ENCODE data around the gene LCN12. TPM values are rescaled to one million over a fixed set of nuclear protein-coding genes. Genes with fewer than 3 reads are reported as not detected.

The LCN12 gene
- total RNA-seq, 1 experiment from 2014 or later, result not detected

DNA sequence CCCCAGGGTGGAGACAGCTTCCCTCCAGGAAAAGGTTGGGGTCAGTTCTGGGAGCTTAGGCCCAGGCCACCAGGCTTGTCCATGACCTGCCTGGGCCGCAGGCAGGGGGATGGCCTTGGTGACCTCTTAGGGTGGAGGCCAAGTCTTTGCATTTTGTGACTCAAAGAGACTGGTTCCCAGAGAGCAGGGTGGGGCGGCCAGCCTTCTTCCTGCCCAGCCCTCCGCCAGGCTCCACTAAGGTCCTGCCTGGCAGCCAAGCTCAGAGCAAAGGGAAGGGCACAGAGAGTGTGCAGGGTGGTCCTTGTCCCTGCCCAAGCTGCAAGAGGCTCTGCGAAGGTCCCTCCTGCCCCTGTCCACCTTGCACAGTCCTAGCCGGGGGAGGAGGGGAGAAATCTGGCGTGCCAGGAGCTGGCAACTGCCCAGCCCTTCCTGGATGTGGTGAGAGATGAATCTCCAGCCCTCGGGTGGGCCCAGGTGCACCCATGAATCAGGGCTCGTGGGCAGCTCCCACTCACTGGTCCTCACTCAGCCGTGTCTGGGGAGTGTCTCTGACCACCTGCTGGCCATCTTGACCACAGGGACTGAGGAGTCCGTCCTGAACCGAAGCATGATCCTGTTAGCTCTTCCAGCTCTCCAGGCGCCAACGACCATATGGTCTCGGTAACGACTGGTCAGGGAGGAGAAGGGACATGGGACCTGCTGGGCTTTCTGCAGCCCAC lies 22.9 kb downstream of the LCN12 start:
- no peak for DNase-seq (ENCODE audit: low read depth, low spot score)
- in situ Hi-C loops (cut with HindIII; ENCODE audit: low pct_unique_long_range_greater_than_20kb, low sequenced_read_pairs), result no loop called here

DNA sequence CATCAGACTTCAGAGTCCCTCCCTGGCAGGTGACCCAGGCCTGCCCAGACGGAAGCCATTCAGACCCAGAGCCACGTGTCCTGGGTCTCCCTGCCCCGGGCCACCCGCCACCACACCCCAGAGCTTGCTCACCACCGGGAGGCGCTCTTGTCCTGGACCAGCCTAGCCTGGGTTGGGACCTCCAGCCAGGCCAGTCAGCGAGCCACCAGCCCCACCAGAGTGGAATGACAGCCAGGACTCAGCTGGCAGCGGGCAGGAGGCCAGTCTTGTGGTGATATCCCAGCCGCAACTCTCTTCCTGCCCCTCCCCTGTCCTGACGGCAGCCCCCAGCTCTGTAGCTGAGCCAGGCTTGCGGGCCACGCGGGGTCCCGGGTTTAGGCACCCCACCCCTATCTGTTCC lies 23.6 kb downstream of the LCN12 start:
- in situ Hi-C loops (cut with HindIII; ENCODE audit: low pct_unique_long_range_greater_than_20kb, low sequenced_read_pairs), result no loop called here
- no peak for DNase-seq (ENCODE audit: low read depth, low spot score)

DNA sequence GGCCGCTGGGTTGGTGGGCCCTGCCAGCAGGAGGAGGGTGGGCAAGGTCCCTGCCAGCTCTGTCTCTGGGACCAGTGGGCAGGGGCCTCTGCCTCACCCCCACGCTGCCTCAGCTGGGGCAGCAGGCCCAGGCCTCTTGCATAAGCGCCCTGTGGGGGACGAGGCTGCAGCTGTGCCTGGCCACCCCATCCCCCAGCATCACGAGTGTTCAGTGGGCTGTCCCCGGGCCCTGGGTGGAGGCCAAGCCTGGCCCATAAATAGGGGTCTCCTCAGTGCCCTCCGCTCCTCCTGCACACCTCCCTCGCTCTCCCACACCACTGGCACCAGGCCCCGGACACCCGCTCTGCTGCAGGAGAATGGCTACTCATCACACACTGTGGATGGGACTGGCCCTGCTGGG lies 25.1 kb downstream of the LCN12 start, which contains the start of gene PTGDS:
TSS of gene PTGDS (plus strand) at position 282 of the 400 bp plus-strand sequence. CDS start at position 357, 75 bp downstream.
- in situ Hi-C loops (cut with HindIII; ENCODE audit: low pct_unique_long_range_greater_than_20kb, low sequenced_read_pairs), result no loop called here

DNA sequence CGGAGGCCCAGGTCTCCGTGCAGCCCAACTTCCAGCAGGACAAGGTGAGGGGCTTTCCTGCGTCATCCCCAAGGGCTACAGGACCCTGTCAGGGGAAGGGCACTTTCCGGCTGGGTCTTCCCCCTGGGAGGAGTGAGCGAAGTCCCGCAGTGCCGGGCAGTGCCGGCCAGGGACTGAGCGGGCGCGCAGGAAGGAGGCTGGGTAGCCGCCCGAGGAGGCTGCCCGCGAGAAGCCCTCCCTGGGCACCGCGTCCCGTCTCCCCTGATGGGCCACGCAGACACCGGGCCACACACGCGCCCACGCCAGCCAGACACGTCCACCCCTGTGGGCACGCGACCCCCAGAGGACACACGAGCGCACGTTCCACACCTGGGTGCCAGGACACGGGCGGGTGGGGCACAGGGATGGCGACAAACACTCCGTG lies 25.6 kb downstream of the LCN12 start:
- no peak for DNase-seq (ENCODE audit: low read depth, low spot score)
- in situ Hi-C loops (cut with HindIII; ENCODE audit: low pct_unique_long_range_greater_than_20kb, low sequenced_read_pairs), result no loop called here

More for the DNA sequence above, 25.1 kb downstream of the LCN12 start, which contains the start of gene PTGDS:
- DNase-seq (ENCODE audit: low read depth, low spot score), result no peak

DNA sequence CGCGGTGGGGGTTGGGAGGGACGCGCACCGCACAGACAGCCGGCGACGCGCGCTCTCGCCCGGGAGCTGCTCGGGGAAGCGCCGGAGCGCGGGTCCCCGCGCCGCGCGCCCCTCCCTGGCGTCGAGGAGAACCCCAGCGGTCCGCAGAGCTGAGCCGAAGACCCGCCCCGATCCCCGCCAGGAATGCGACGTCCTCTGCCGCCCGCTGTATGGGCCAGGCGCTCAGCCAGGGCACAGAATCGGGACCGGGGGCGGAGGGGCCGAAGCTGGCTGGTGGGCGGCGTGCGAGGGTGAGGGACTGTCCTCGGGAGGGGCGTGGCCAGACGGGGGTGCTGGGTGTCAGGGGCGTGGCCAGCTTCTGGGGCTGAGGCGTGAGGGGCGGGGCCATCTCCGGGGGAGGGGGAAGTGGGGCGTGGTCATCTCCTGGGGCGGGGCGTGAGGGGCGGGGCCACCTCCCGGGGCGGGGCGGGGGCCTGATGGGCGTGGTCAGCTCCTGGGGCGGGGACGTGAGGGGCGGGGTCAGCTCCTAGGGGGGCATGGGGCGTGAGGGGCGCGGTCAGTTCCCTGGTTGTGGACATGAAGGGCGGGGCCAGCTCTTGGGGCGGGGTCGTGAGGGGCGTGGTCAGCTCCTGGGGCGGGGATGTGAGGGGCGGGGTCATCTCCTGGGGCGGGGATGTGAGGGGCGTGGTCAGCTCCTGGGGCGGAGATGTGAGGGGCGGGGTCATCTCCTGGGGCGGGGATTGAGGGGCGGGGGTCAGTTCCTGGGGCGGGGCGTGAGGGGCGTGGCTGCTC lies 26.2 kb downstream of the LCN12 start:
- in situ Hi-C loops (cut with HindIII; ENCODE audit: low pct_unique_long_range_greater_than_20kb, low sequenced_read_pairs), result no loop called here
- peak; percentile 67 for DNase-seq (ENCODE audit: low read depth, low spot score)

DNA sequence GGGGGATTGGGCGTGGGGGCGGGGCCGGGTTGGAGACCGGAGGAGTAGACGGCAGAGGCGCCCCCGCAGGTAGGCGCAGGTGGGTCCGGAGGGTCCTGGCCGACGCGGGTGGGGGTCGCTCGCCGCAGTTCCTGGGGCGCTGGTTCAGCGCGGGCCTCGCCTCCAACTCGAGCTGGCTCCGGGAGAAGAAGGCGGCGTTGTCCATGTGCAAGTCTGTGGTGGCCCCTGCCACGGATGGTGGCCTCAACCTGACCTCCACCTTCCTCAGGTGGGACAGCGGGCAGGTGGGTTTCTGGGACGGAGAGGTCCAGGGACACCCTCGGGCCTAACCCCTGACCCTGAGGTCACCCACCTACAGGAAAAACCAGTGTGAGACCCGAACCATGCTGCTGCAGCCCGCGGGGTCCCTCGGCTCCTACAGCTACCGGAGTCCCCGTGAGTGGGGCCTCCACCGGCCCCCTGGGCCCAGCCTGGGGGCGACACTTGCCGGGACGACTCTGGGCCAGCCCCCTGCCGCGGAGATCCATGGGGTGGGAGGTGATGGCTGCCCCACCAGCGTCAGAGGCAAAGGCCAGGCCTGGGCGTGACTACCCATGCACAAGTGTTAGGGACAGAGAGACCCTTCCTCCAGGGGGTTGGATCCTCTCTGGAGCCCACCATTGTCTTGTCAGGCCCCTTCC lies 26.9 kb downstream of the LCN12 start:
- in situ Hi-C loops (cut with HindIII; ENCODE audit: low pct_unique_long_range_greater_than_20kb, low sequenced_read_pairs), result no loop called here
- no peak for DNase-seq (ENCODE audit: low read depth, low spot score)

DNA sequence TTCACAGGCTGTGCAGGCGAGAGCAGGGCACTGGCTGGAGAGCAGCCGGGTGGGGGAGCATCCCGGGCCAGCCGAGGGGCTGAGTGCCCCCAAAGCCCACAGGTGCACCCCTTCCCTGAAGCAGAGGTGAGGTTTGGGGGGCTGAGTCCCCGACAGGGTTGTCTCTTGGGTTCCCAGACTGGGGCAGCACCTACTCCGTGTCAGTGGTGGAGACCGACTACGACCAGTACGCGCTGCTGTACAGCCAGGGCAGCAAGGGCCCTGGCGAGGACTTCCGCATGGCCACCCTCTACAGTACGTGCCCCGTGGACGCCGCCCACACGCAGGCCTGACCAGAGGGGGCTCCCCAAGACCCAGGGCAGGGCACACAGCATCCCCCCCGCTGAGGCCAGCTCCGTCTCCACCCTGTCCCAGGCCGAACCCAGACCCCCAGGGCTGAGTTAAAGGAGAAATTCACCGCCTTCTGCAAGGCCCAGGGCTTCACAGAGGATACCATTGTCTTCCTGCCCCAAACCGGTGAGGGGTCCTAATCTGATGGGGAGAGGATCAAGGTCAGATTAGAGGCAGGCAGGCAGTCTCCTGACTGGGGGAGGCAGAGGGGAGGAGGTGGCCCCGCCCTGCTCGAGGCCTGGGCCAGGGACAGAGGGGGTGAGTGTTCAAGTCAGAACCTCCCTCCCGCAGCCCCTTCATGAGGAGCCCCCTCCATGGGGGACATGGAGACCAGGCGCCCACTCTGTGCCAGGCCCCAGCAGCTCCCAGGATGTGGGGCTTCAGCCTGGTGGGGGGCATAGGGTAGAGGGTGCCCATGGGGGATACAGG lies 27.9 kb downstream of the LCN12 start:
- in situ Hi-C loops (cut with HindIII; ENCODE audit: low pct_unique_long_range_greater_than_20kb, low sequenced_read_pairs), result no loop called here
- DNase-seq (ENCODE audit: low read depth, low spot score), result no peak

DNA sequence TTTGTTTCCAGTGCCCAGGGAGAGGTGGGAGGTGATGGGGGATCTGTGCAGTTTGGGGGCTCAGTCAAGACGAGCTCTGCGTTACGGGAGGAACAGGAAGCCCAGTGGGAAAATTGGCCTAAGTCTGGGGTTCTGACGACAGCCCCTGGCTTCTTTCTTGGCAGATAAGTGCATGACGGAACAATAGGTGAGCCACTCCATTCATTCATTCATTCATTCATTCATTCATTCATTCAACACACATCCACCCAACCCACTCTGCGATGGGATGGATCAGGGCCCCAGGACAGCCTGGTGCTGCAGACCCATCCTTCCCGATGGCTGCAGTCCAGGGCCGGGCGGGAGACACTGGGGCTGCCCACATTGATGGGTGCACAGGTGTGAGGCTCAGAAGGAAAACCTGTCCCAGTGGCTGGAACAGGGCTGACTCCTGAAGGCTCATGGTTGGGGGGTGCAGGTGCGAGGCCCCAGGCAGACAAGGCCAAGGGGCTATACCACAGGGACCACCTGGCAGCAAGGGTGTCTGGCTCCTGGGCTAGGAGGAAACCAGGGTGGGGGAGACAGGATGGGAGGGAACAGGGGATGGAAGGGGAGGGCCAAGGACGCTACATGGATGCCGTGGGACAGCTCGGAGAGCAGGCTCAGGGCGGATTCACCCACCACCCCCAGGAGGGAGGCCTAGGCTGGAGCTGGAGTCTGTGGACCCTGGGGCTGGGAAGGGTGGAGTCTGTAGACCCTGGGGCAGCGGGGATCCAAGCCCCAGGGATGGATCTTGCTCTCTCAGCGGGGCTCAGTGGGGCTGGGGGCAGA lies 28.8 kb downstream of the LCN12 start:
- in situ Hi-C loops (cut with HindIII; ENCODE audit: low pct_unique_long_range_greater_than_20kb, low sequenced_read_pairs), result no loop called here
- no peak for DNase-seq (ENCODE audit: low read depth, low spot score)

DNA sequence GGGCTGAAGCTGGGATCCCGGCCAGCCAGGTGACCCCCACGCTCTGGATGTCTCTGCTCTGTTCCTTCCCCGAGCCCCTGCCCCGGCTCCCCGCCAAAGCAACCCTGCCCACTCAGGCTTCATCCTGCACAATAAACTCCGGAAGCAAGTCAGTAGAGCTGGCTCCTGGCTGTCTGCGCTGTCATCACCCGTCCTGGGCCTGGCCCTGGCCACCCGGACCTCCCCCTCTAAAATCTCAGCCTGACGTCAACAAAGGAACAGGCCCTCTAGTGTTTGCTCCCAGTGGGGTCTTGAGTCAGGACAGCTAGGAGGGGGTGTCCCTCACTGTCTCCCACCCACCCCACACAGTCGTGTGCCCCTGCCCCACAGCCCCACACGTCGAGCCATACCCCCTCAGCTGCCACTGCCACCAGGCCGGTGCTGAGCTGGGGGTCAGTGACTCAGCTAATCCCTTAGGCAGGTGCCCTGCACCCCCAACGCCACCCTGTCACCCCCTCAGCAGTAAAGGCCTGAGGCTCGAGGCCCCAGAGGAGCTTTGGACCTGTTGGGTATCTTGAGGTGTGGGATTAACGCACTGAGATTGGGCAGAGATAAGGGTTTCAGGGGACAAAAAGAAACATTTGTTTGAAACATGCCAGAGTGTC lies 29.6 kb downstream of the LCN12 start:
- DNase-seq (ENCODE audit: low read depth, low spot score), result no peak
- in situ Hi-C loops (cut with HindIII; ENCODE audit: low pct_unique_long_range_greater_than_20kb, low sequenced_read_pairs), result no loop called here

DNA sequence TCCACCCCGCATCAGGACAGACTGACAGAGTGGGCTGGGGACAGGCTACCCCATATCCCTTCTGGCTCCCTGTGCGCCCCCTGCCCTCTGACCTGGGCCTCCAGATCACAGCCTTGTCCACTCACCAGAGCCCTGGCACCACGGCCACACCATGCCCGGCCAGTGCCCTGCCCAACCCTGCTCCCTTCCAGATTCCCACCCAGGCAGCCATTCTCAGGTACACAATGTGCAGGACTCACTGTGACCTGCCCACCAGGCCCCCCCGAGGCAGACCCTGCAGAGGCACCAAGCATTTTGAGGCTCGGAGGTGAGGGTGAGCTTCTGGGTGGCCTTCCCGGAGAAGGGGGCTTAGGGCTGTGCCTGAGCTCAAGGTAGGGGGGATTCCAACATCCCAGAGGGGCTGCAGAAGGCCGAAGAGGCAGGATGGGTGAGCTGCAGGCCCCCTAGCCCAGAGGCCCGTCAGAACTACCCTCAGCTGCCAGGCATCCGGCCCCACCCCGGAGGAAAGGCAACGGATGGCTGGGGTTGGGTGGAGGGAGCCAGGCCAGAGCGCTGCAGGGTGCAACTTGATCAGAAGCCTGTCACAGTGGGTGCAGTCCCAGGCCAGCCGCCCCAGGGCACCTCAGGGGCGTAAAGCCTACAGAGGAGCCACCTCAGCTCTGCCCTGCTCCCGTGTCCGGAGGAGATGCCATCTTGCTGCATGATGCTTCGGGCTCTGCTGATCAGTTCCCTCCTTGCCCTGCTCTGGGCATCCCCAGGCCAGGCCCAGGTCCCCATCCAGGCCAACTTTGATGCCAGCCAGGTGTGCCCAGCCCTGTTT lies 30.4 kb downstream of the LCN12 start, which contains the start of gene LCNL1:
TSS of gene LCNL1 (plus strand) at position 762 of the 820 bp plus-strand sequence. CDS start 594 bp downstream, outside the sequence.
- no peak for DNase-seq (ENCODE audit: low read depth, low spot score)
- in situ Hi-C loops (cut with HindIII; ENCODE audit: low pct_unique_long_range_greater_than_20kb, low sequenced_read_pairs), result no loop called here

DNA sequence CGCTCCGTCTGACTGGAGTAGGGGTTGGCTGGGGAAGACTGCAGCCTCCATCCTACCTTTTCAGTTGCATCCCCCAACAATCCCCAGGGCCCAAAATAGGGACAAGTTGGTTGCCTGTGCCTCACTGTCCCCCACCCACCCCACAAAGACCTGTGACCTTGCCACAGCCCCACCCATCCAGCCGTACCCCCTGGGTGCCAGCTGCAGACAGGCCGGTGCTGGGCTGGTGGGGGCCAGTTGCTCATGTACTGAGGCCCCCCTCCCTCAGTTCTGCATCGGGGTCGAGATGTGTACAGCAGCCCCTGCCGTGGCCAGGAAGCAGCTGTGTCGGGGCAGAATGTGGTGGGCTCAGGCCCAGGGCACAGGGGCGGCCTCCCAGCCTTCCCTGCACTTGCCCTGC lies 31.1 kb downstream of the LCN12 start:
- in situ Hi-C loops (cut with HindIII; ENCODE audit: low pct_unique_long_range_greater_than_20kb, low sequenced_read_pairs), result no loop called here
- no peak for DNase-seq (ENCODE audit: low read depth, low spot score)

DNA sequence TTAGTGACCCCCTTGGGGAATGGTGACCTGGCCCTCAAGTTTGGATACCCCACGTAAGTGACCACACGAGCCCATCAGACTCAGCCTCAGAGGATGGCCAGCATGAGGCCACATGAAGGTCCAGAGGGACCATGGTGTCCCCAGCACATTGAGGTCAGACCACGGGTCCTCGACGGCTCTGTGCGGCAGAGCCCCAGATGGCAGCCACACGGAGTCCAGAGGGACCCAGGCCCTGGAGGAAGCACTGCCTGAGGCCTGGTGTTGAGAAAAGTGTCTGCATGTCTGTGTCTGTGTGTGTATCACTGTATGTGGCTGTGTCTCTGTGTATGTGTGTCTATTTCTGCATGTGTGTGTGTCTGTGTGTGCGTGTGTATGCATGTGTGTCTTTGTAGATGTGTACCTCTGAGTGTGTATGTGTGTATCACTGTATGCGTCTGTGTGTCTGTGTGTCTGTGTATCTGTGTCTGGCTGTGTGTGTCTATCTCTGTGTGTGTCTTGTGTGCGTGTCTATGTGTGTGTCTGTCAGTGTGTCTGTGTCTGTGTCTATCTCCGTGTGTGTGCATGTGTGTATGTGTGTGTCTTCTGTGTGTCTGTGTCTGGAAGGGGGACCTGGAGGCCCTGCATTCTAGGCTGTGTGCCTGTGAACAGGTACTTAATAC lies 31.7 kb downstream of the LCN12 start:
- in situ Hi-C loops (cut with HindIII; ENCODE audit: low pct_unique_long_range_greater_than_20kb, low sequenced_read_pairs), result no loop called here
- no peak for DNase-seq (ENCODE audit: low read depth, low spot score)

DNA sequence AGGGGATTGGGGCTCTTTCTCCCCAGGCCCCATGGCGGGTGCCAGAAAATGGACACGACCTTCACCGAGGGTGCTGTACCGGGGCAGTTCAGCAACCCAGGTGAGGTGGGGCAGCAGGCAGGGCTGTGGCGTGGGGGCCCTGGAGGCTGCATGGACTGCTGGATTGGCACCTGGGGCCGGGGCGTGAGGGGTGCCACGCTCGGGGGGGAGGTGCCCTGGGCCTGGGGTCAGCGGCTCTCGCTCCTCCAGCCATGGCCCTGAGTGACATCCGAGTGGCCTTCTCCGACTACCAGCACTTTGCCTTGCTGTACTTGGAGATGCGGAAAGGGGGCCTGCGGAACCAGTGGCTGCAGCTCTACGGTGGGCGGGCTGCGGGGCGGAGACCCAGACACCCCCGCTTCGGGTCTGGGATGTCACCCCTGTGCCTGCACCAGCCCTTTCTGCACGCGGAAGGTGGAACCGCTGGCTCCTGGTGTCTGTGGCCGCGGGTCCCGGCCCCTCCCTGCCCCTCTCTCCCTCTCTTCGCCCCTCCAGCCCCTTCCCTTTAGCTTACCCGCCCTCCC lies 32.5 kb downstream of the LCN12 start:
- in situ Hi-C loops (cut with HindIII; ENCODE audit: low pct_unique_long_range_greater_than_20kb, low sequenced_read_pairs), result no loop called here
- no peak for DNase-seq (ENCODE audit: low read depth, low spot score)

DNA sequence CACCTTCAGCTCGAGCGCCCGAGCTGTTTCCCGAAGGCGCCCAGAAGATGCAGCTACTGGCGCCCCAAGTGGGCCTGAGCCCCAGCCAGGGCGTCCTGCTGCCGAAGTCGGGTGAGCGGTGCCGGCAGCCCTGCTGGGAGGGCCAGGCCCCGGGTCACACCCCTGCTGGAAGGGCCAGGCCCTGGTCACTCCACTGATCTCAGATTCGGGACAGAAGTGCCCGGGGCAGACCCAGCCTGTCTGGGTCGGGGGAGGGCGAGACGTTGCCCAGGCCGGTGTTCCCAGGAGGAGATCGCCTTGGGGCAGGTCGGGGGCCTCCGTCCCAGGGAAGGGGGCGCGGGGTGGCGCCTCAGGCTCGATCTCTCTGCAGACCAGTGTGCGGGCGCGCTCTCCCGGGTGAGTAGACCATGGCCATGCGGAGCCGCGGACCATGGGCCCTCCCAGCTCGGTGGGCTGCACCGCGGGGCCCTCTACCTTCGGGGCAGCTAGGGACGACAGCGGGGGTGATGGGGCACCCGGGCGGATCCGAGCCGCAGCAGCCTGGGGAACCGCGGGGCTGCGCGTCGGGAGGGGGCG lies 33.0 kb downstream of the LCN12 start:
- in situ Hi-C loops (cut with HindIII; ENCODE audit: low pct_unique_long_range_greater_than_20kb, low sequenced_read_pairs), result no loop called here
- no peak for DNase-seq (ENCODE audit: low read depth, low spot score)
